ENCODE measurements around the gene ITGB3. TPM values are rescaled to one million over a fixed set of nuclear protein-coding genes. Genes with fewer than 3 reads are reported as not detected.

Gene ITGB3
- total and polyA plus RNA-seq, 8 donors: 9.4 to 12.0 (median 10.6) TPM

- Histone ChIP-seq H3K27ac (no peak overlapping the region), H3K27me3 (peaks cover 0 to 7% of the 10 kb centered on the region in 2 donors), H3K9me3 (peaks cover 0 to 3% of the 10 kb centered on the region in 2 donors), H3K4me3 (no peak overlapping the region), H3K4me1 (peaks cover 0 to 11% of the 10 kb centered on the region in 2 donors), H3K36me3 (no peaks in the 10 kb centered on the region)
- intact Hi-C loops (cut with DNase I): no loop called here
- DNase-seq (no peak), ATAC-seq (no peak)
- no peak for TF ChIP-seq CTCF (IDR thresholded peaks at IDR 0.05)
These were observed 71.5 kb downstream of the ITGB3 start for GRCh38 chr17:47325176-47325575.

GRCh38 chr17:47330548-47330947 lies 76.9 kb downstream of the ITGB3 start:
- no peak for DNase-seq
- H3K27me3 ChIP-seq: no peaks in the 10 kb centered on the region
- ATAC-seq: no peak
- H3K27ac ChIP-seq: no peak overlapping the region
- no peak overlapping the region for H3K4me3 ChIP-seq
- no peaks in the 10 kb centered on the region for H3K4me1 ChIP-seq
- no peak for TF ChIP-seq CTCF (IDR thresholded peaks at IDR 0.05)
- intact Hi-C loops (cut with DNase I): no loop called here
- H3K36me3 ChIP-seq: no peaks in the 10 kb centered on the region
- no peaks in the 10 kb centered on the region for H3K9me3 ChIP-seq

GRCh38 chr17:47332287-47332686 lies 78.7 kb downstream of the ITGB3 start:
- DNase-seq (no peak), ATAC-seq (no peak)
- H3K9me3 ChIP-seq: no peaks in the 10 kb centered on the region
- H3K36me3 ChIP-seq: no peaks in the 10 kb centered on the region
- no peaks in the 10 kb centered on the region for H3K27me3 ChIP-seq
- intact Hi-C loops (cut with DNase I): no loop called here
- no peak for TF ChIP-seq CTCF (IDR thresholded peaks at IDR 0.05)
- no peak overlapping the region for H3K27ac ChIP-seq
- no peak overlapping the region for H3K4me3 ChIP-seq
- H3K4me1 ChIP-seq: no peaks in the 10 kb centered on the region

- TF ChIP-seq CTCF (IDR thresholded peaks at IDR 0.05): no peak
- ATAC-seq (no peak), DNase-seq (no peak)
- H3K9me3 ChIP-seq: no peaks in the 10 kb centered on the region
- no peak overlapping the region for H3K4me3 ChIP-seq
- no peaks in the 10 kb centered on the region for H3K4me1 ChIP-seq
- intact Hi-C loops (cut with DNase I): no loop called here
- no peak overlapping the region for H3K27ac ChIP-seq
- no peaks in the 10 kb centered on the region for H3K27me3 ChIP-seq
- no peaks in the 10 kb centered on the region for H3K36me3 ChIP-seq
These were observed 81.7 kb downstream of the ITGB3 start for GRCh38 chr17:47335101-47335936.

- no peak overlapping the region for H3K27ac ChIP-seq
- no peaks in the 10 kb centered on the region for H3K36me3 ChIP-seq
- H3K9me3 ChIP-seq: no peaks in the 10 kb centered on the region
- H3K4me1 ChIP-seq: no peaks in the 10 kb centered on the region
- ATAC-seq (no peak), DNase-seq (no peak)
- no peak overlapping the region for H3K4me3 ChIP-seq
- H3K27me3 ChIP-seq: no peaks in the 10 kb centered on the region
- intact Hi-C loops (cut with DNase I): no loop called here
- TF ChIP-seq CTCF (IDR thresholded peaks at IDR 0.05): no peak
These were observed 84.4 kb downstream of the ITGB3 start for GRCh38 chr17:47338026-47338425.
